ENCODE results near the gene IRAK2.
A peak's percentile ranks its signal among the peaks of the same experiment; 100 is the strongest.
"Not testable (repeated sequence)": the region's sequence is repeated elsewhere in the genome, so short reads cannot be mapped to it uniquely, and the experiment has no call there.

The IRAK2 gene

DNA sequence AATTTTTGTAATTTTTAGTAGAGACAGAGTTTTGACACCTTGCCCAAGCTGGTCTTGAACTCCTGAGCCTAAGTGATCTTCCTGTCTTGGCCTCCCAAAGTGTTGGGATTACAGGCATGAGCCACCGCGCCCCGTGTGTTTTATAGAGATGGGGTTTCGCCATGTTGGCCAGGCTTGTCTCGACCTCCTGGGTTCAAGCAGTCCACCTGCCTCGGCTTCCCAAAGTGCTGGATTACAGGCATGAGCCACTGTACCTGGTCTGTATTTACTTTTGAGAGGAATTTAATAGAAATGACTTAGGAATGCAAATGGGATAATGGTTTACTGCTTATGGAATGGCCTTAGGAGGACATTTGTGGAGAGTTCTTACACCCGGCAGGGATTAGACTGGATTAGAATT is 94.3 kb downstream of the IRAK2 start:
- TF ChIP-seq, protein P1, sequence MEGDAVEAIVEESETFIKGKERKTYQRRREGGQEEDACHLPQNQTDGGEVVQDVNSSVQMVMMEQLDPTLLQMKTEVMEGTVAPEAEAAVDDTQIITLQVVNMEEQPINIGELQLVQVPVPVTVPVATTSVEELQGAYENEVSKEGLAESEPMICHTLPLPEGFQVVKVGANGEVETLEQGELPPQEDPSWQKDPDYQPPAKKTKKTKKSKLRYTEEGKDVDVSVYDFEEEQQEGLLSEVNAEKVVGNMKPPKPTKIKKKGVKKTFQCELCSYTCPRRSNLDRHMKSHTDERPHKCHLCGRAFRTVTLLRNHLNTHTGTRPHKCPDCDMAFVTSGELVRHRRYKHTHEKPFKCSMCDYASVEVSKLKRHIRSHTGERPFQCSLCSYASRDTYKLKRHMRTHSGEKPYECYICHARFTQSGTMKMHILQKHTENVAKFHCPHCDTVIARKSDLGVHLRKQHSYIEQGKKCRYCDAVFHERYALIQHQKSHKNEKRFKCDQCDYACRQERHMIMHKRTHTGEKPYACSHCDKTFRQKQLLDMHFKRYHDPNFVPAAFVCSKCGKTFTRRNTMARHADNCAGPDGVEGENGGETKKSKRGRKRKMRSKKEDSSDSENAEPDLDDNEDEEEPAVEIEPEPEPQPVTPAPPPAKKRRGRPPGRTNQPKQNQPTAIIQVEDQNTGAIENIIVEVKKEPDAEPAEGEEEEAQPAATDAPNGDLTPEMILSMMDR (conservative IDR thresholded peaks at IDR 0.05; ENCODE audit: low read depth, low read length), result no peak
- no peak overlapping the region for H3K4me3 ChIP-seq (ENCODE audit: low read length)
- DNase-seq (ENCODE audit: low read depth), result no peak

DNA sequence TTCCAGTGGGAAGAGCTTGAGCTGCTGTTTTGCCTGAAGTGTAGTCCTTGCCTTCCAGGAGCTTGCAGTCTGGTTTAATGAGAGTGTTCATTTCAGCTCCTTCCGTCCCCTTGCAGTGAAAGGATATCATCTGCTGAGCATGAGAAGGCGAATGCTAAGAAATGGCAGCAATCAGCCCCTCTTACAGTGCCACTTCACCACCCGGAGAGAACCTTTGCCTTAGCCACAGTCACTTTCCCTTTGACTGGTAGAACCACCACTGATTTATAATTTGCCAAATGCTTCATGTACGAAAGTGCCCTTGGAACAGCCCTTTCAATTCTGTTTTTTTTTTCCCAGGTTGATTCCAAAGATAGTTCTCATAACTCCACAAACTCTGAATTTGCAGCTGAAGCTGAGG is 95.1 kb downstream of the IRAK2 start:
- TF ChIP-seq, protein P1 (conservative IDR thresholded peaks at IDR 0.05; ENCODE audit: low read depth, low read length), result no peak
- H3K4me3 ChIP-seq (ENCODE audit: low read length), result no peak overlapping the region
- no peak for DNase-seq (ENCODE audit: low read depth)

DNA sequence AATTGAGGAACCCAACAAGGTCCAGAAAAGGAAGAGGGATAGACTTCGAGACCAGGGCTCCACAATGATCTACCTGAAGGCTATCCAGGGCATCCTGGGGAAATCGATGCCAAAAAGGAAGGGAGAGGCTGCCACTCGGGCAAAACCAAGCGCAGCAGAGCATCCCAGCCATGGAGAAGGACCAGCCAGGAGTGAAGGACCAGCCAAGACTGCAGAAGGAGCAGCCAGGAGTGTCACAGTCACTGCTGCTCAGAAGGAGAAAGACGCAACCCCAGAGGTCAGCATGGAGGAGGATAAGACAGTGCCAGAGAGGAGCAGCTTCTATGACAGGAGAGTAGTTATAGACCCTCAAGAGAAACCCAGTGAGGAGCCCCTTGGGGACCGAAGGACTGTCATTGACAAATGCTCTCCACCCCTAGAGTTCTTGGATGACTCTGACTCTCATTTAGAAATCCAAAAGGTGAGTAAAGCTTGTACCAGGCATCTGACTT is 95.5 kb downstream of the IRAK2 start:
- H3K4me3 ChIP-seq (ENCODE audit: low read length), result no peak overlapping the region
- DNase-seq (ENCODE audit: low read depth), result no peak
- TF ChIP-seq, protein P1 (conservative IDR thresholded peaks at IDR 0.05; ENCODE audit: low read depth, low read length), result no peak

DNA sequence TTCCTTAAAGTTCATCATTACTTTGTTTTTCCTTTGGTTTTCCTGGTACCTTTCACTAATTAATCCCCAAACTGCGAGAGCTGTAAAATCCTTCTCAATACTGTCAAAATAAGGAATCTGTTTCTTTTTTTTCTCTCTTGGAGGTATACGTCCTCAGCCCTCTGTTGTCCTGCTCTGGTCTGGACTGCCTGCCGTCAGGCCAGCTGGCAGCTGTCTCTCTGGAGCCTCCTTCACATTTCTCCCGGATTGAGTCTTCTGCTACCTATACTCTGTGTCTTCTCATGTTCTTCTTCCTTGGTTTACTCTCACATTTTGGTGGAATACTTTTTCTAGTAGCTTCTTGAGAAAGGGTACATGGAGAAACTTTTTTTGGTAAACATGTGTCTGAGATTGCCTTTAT is 97.3 kb downstream of the IRAK2 start:
- no peak overlapping the region for H3K4me3 ChIP-seq (ENCODE audit: low read length)
- TF ChIP-seq, protein P1 (conservative IDR thresholded peaks at IDR 0.05; ENCODE audit: low read depth, low read length), result no peak
- no peak for DNase-seq (ENCODE audit: low read depth)

DNA sequence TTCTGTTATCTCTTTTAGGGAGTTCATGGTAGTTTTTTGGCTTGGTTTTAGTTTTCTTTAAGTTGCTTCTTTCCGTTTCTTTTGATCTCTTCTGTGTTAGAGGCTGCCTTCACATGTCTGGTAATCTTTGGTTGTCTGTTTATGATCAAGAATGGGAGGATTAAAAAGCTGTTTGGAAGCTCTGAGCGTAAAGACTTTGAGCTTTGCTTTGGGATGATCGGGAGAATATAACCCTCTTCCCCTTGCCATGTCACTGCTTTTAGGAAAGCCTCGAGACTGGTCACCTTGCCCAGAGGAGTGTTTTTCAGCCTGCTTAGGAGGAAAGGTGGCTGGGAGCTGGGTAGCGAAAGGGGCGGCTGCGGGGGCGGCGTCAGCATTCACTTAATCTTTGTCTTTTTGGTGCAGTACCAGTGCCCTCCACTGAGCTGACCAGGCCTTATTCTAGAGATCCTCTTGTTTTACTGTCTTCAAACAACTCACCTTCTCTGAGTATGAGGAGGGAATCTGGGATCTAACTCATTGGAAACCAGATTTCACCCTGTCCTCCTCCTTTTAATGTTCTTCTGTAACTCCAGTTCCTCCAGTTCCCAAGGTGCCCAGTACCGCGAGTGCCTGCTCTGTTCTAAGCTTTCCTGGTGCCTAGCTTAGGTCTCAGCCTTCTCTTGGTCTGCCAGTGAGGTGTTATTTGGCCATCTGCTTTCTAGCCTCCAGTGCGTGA is 99.1 kb downstream of the IRAK2 start:
- DNase-seq (ENCODE audit: low read depth), result no peak
- TF ChIP-seq, protein P1 (conservative IDR thresholded peaks at IDR 0.05; ENCODE audit: low read depth, low read length), result peak; percentile 62
- H3K4me3 ChIP-seq (ENCODE audit: low read length), result no peak overlapping the region

DNA sequence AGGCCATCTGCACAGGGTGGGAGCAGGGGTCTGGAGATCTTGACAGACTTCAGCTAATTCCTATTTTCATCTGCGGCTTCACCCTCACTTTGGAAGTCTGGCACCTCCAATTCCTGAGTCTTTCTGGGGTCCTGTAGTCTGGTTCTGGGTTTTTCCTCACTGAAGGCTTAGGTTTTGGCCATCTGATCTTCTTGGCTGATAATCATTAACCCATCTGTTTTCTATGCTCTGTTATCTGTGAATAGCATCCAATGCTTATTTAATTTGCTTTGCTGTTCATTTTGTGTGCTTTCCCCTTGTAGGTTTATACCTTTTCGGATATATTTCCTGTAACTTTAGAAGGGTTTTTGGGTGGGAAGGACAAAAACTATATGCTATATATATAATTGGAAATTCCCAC is 101.1 kb downstream of the IRAK2 start:
- H3K4me3 ChIP-seq (ENCODE audit: low read length), result no peak overlapping the region
- DNase-seq (ENCODE audit: low read depth), result no peak
- TF ChIP-seq, protein P1 (conservative IDR thresholded peaks at IDR 0.05; ENCODE audit: low read depth, low read length), result no peak

DNA sequence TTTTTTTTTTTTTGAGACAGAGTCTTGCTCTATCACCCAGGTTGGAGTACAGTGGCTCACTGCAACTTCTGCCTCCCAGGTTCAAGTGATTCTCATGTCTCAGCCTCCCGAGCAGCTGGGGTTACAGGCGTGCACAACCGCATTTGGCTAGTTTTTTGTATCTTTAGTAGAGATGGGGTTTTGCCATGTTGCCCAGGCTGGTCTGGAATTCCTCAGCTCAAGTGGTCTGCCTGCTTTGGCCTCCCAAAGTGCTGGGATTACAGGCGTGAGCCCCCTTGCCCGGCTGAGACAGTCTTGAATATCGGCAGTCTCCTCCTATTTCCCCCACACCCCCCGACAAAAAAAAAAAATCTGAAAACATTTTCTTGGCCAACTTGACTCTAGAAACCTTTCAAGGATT is 102.2 kb downstream of the IRAK2 start:
- not testable (repeated sequence) for DNase-seq (ENCODE audit: low read depth); H3K4me3 ChIP-seq (ENCODE audit: low read length)
